Endodermal cell (in vitro differentiated cells): ENCODE data around the gene IP6K3. TPM values are rescaled to one million over a fixed set of nuclear protein-coding genes. Genes with fewer than 3 reads are reported as not detected.

ENCODE experiments used
- DNase-seq: peaks from one replicate; pipeline ENCODE4 v3.0.0-alpha.2; 2017
- H3K27ac ChIP-seq: 2 replicates; pipeline ENCODE4 v1.5.1; 2013; ENCODE audit warnings: mild to moderate bottlenecking, low read depth, low read length, moderate library complexity
- H3K27me3 ChIP-seq: 2 replicates; pipeline ENCODE4 v1.6.1; 2013; ENCODE audit warnings: mild to moderate bottlenecking, low read length, moderate library complexity; ENCODE audit not compliant: insufficient read depth, control insufficient read depth, poor library complexity, severe bottlenecking
- H3K36me3 ChIP-seq: 2 replicates; pipeline ENCODE4 v1.7.0; 2013; ENCODE audit warnings: mild to moderate bottlenecking, low read length, moderate library complexity; ENCODE audit not compliant: control insufficient read depth, insufficient read depth
- H3K4me1 ChIP-seq: one replicate; pipeline ENCODE4 v1.7.0; 2013; ENCODE audit warnings: low read length; ENCODE audit not compliant: control insufficient read depth, insufficient read depth
- H3K4me3 ChIP-seq: 2 replicates; pipeline ENCODE4 v1.5.1; 2013; ENCODE audit warnings: mild to moderate bottlenecking, low read length, moderate library complexity
- H3K9ac ChIP-seq: 2 replicates; pipeline ENCODE4 v1.6.1; 2013; ENCODE audit warnings: mild to moderate bottlenecking, low read length, moderate library complexity; ENCODE audit not compliant: poor library complexity, severe bottlenecking; ENCODE audit errors: extremely low read depth
- H3K9me3 ChIP-seq: 2 replicates; pipeline ENCODE4 v1.6.1; 2013; ENCODE audit warnings: mild to moderate bottlenecking, low read length, moderate library complexity; ENCODE audit not compliant: control insufficient read depth
- H3K27ac Mint-ChIP-seq: 2 replicates; pipeline ENCODE4 v1.8.0; 2020; ENCODE audit warnings: mixed read lengths
- H3K27me3 Mint-ChIP-seq: 2 replicates; pipeline ENCODE4 v1.8.0; 2021; ENCODE audit warnings: mild to moderate bottlenecking, mixed read lengths; ENCODE audit not compliant: insufficient read depth
- H3K36me3 Mint-ChIP-seq: 2 replicates; pipeline ENCODE4 v1.8.0; 2020; ENCODE audit warnings: low read depth, mixed read lengths
- H3K4me1 Mint-ChIP-seq: 2 replicates; pipeline ENCODE4 v1.8.0; 2020; ENCODE audit warnings: mixed read lengths
- H3K4me3 Mint-ChIP-seq: 2 replicates; pipeline ENCODE4 v1.8.0; 2020; ENCODE audit warnings: mild to moderate bottlenecking, moderate library complexity, mixed read lengths
- H3K9me3 Mint-ChIP-seq: 2 replicates; pipeline ENCODE4 v1.8.0; 2020; ENCODE audit warnings: mild to moderate bottlenecking, mixed read lengths
- CTCF ChIP-seq: fragments of 200-600 bp; sonication (generic); conservative IDR thresholded peaks from 2 replicates; pipeline ENCODE4 v1.5.0; 2021; ENCODE audit warnings: antibody characterized with exemption, mild to moderate bottlenecking
- WGBS, 2 experiments: methylation state at CpG; one replicate each; pipeline versions ENCODE4 v1.1.5 to v1.1.7; 2013; ENCODE audit warnings: missing lambda C conversion rate in 2 of 2, mixed read lengths in 1 of 2; ENCODE audit not compliant: insufficient coverage in 1 of 2, insufficient read length in 1 of 2; 5-methylcytosine and 5-hydroxymethylcytosine counted together
- total RNA-seq, 2 donors: library from RNA; stranded (reverse); fragmentation: NEBNext Ultra II Directional in 1 of 2; extraction: Animal tissue kit (Norgen Biotek cat#: 25700) in 1 of 2; gene quantifications; 2 replicates in 1 of 2; 3 replicates in 1 of 2; pipeline ENCODE4 v1.2.1, GENCODE V29; 2021

Gene IP6K3
- total RNA-seq, 2 donors from 2014 or later = not detected

- no peak for TF ChIP-seq CTCF
- Mint-ChIP-seq H3K27me3 (no peaks in the 10 kb centered on the region), H3K9me3 (no peaks in the 10 kb centered on the region), H3K4me1 (no peaks in the 10 kb centered on the region), H3K36me3 (peaks cover 43% of the 10 kb centered on the region), H3K27ac (no peak overlapping the region), H3K4me3 (no peak overlapping the region)
- Histone ChIP-seq H3K9ac (no peak overlapping the region), H3K9me3 (no peaks in the 10 kb centered on the region), H3K36me3 (peaks cover 4% of the 10 kb centered on the region), H3K27ac (no peak overlapping the region), H3K27me3 (no peaks in the 10 kb centered on the region), H3K4me1 (no peaks in the 10 kb centered on the region), H3K4me3 (no peak overlapping the region)
- no peak for DNase-seq
- WGBS, 2 experiments = 93% methylated on average over 2 to 8 of the region's 8 CpGs
These were observed 69.5 kb downstream of the IP6K3 start for GRCh38 chr6:33677143-33677660.

DNA sequence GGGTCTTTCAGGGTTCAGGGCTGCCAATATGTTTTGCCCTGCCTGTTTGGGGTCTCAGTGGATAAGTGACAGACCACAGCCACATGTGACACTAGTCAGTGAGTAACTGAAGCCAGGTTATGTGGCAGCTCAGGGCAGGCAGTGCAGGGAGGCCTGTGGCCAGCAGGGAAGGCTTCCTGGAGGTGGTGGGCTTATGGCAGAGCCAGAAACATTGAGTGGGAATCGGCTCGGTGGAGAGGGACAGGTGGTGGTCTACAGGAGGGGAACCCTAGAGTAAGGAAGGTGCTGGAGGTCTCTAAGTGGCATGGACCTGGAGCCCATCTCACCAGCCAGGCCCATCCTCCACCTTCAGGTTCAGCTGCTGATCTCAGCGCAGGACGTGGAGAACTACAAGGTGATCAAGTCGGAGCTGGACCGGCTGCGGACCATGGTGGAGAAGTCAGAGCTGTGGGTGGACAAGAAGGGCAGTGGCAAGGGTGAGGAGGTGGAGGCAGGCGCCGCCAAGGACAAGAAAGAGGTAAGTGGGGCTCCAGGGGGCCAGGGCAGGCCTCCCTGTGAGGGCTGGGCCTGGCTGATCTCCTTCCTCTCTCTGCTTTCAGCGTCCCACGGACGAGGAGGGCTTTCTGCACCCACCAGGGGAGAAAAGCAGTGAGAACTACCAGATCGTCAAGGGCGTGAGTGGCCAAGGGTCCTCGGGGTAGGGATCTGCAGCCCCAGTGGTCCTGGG lies 70.1 kb downstream of the IP6K3 start:
- Mint-ChIP-seq H3K4me3 (no peak overlapping the region), H3K36me3 (peaks cover 42% of the 10 kb centered on the region), H3K9me3 (no peaks in the 10 kb centered on the region), H3K27me3 (no peaks in the 10 kb centered on the region), H3K27ac (no peak overlapping the region), H3K4me1 (no peaks in the 10 kb centered on the region)
- no peak overlapping the region for H3K27ac ChIP-seq
- H3K27me3 ChIP-seq = no peaks in the 10 kb centered on the region
- H3K9ac ChIP-seq = no peak overlapping the region
- no peaks in the 10 kb centered on the region for H3K4me1 ChIP-seq
- peaks cover 4% of the 10 kb centered on the region for H3K36me3 ChIP-seq
- no peak for DNase-seq
- 91 to 93% methylated on average over 8 to 15 of the region's 15 CpGs for WGBS, 2 experiments
- no peak overlapping the region for H3K4me3 ChIP-seq
- no peak for TF ChIP-seq CTCF
- no peaks in the 10 kb centered on the region for H3K9me3 ChIP-seq

DNA sequence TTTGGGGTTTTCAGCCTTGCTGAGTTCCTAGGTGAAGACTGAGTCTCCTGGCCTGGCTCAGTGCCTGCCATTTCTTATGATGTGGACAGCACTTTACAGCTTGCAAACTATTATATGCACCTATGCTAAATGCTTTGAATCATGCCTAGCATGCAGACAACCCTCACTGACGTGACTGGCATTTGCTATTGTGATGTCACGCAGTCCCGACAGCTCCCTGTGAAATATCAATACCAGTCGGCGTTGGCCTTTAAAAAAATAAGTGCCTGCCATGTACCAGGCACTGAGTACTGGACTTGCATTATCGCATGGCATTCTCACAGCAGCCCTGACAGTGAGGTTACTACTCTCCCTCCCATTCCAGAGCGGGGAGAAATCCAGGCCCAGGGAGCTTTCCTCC lies 70.7 kb downstream of the IP6K3 start:
- Mint-ChIP-seq H3K4me3 (no peak overlapping the region), H3K27ac (no peak overlapping the region), H3K27me3 (no peaks in the 10 kb centered on the region), H3K36me3 (peaks cover 38% of the 10 kb centered on the region), H3K9me3 (no peaks in the 10 kb centered on the region), H3K4me1 (no peaks in the 10 kb centered on the region)
- no peaks in the 10 kb centered on the region for H3K4me1 ChIP-seq
- H3K27ac ChIP-seq = no peak overlapping the region
- 88 to 93% methylated on average over 6 to 7 of the region's 7 CpGs for WGBS, 2 experiments
- no peak for DNase-seq
- no peak overlapping the region for H3K9ac ChIP-seq
- H3K4me3 ChIP-seq = no peak overlapping the region
- TF ChIP-seq CTCF = no peak
- no peaks in the 10 kb centered on the region for H3K9me3 ChIP-seq
- H3K36me3 ChIP-seq = peaks cover 4% of the 10 kb centered on the region
- no peaks in the 10 kb centered on the region for H3K27me3 ChIP-seq
